Measurements from ENCODE around the gene COASY.
"Not testable (repeated sequence)": the region's sequence is repeated elsewhere in the genome, so short reads cannot be mapped to it uniquely, and the experiment has no call there.

COASY gene

GRCh38 chr17:42553161-42553818, 8.7 kb upstream of the COASY start:
- no peak for DNase-seq

- no peak for DNase-seq
Observed at GRCh38 chr17:42553866-42554249, 8.1 kb upstream of the COASY start.

GRCh38 chr17:42554250-42555121, 7.5 kb upstream of the COASY start:
- DNase-seq = peak; percentile 79

GRCh38 chr17:42555122-42555622, 6.8 kb upstream of the COASY start:
- no peak for DNase-seq

- DNase-seq = not testable (repeated sequence)
Observed at GRCh38 chr17:42555961-42556617, 5.9 kb upstream of the COASY start.

GRCh38 chr17:42559075-42559474, 2.9 kb upstream of the COASY start:
- no peak for DNase-seq

GRCh38 chr17:42560246-42560645, 1.7 kb upstream of the COASY start:
- no peak for DNase-seq

- no peak for DNase-seq
Observed at GRCh38 chr17:42562388-42563142, 617 bp downstream of the COASY start.

- no peak for DNase-seq
Observed at GRCh38 chr17:42563143-42563509, 1.2 kb downstream of the COASY start.

GRCh38 chr17:42563543-42563942, 1.6 kb downstream of the COASY start:
- no peak for DNase-seq

GRCh38 chr17:42563950-42564349, 2.0 kb downstream of the COASY start:
- no peak for DNase-seq

GRCh38 chr17:42564815-42565522, 3.0 kb downstream of the COASY start:
- no peak for DNase-seq

GRCh38 chr17:42565523-42566214, 3.7 kb downstream of the COASY start:
- no peak for DNase-seq

GRCh38 chr17:42566215-42566882, 4.4 kb downstream of the COASY start:
- no peak for DNase-seq

- peak; percentile 86 for DNase-seq
Observed at GRCh38 chr17:42566883-42567573, 5.1 kb downstream of the COASY start, which contains the start of gene MLX. TSS of gene MLX (plus strand) at chr17:42567100. CDS start at chr17:42567125, 25 bp downstream.

- no peak for DNase-seq
Observed at GRCh38 chr17:42568341-42569111, 6.6 kb downstream of the COASY start.

- no peak for DNase-seq
Observed at GRCh38 chr17:42571435-42572225, 9.7 kb downstream of the COASY start.

GRCh38 chr17:42573095-42573494, 11.1 kb downstream of the COASY start:
- no peak for DNase-seq

- no peak for DNase-seq
Observed at GRCh38 chr17:42574463-42574862, 12.5 kb downstream of the COASY start.

Data from NCI-H1694 treated with DMSO at 0.1 percent for 48 hours (cell line).